Germinal center (tissue), 1 donor: Measurements from ENCODE around the gene TRDMT1.

Source experiments
- DNase-seq: peaks from one replicate; pipeline ENCODE4 v3.0.0; 2012; ENCODE audit warnings: mixed read lengths, low spot score

TRDMT1 gene, protein sequence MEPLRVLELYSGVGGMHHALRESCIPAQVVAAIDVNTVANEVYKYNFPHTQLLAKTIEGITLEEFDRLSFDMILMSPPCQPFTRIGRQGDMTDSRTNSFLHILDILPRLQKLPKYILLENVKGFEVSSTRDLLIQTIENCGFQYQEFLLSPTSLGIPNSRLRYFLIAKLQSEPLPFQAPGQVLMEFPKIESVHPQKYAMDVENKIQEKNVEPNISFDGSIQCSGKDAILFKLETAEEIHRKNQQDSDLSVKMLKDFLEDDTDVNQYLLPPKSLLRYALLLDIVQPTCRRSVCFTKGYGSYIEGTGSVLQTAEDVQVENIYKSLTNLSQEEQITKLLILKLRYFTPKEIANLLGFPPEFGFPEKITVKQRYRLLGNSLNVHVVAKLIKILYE

DNA sequence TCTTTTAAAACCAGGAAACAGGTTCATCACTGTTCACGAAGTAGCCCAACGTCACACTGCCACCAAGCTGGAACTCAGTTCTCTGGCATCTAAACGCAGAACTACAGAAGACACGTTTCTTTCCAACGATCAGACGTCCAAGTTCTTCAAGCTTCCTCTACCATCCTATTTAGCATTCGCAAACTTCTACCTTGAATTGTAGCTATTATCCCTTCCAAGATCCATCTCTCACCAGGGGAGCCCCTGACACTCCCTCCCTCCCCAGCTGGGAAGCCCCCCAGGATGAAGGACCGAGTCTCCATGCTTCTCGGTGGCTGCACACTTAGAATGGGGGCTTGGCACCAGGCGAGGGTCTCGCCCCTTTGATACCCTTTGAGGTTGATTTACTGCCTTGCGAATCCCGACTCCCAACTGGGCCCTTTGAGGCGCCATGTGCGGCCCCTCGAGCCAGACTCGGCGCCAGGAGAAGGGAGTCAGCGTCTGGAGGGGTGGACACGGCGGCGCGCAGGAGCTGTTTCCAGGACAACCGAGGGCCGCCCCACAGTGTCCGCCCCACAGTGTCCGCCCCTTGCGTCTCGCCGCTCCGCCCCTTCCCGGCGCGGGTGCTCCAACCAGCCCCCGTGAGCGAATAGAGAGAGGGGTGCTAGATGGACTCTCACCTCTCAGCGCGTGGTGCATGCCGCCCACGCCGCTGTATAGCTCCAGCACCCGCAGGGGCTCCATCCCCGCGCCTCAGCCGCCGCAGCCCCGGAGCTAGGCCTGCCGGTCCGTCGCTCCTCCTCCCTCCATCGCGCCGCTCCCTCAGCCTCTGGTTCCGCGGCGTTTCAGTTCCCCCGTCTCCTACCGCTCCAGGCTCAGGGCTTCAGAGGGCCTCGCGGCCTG lies at the start of gene TRDMT1:
TRDMT1 (minus strand) TSS at position 761 of the 882 bp plus-strand sequence; CDS start at position 723, 38 bp downstream.
- DNase-seq: peak; percentile 67

DNA sequence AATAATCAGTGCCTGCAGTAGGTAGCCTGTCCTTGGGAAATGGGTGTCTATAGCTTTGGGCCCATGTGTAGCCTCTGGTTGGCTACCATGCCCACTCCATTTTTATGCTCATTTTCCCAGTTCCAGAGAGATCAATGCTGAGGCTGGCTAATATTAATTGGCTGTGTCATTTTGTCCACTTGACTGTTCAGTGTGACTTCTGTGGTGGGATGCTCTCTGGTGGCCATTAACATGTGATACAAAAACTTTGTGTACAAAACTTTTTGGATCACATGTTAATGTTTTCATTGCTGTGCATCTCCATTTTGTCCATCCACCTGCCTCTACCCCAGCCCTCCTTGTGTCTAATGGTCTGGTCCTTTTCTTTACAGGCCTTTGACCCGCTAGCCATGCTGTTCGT lies 49.3 kb upstream of the TRDMT1 start:
- no peak for DNase-seq

DNA sequence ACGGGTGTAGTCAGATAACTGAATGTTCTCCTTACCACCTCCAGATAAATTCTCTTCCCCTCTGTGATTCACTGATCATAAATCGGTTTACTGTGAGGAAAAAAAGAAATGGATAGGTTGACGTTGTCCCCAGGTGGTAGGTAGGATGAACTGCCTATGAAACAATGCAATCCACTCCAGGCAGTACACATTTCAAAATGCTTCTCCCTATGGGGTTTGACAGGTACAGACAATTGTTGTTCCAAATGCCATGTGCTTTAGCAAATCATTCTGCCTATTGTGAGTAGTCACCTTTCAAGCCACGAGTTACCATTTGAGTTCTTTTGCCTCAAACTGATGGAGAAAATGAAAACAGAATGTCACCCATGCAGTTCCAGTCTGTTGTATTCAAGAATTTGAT lies 48.3 kb upstream of the TRDMT1 start:
- DNase-seq: no peak

DNA sequence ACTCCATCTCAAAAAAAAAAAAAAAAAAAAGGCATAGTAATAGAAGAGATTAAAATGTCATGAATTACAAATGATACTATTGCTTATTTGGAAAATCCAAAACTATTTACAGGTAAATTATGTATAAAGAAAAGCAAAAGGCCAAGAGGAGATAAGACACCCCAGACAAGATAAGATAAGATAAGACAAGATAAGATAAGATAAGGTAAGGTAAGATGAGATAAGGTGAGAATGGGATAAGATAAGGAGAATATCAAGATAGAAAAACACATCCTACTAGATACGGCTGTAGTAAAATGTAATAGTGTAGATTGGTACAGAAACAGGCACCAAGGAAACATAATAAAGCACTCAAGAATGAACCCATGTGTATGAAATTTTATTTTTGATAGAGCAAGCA lies 47.5 kb upstream of the TRDMT1 start:
- no peak for DNase-seq

DNA sequence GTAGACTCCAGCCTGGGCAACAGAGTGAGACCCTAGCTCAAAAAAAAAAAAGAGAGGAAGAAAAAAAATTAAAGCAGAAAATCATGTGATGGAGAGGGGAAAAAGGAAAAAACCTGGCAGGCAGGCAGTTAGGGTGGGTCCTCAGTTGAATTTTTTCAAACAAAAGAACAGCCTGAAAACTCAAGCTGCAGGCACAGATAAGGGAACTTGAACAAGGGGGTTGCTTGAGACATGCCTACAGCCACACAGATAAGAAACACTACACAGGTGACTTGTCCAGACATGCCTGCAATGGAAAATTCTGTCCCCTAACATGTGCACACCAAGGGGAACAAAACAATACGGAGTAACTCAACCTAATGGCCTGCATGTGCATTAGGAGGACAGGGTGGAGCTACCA lies 45.7 kb upstream of the TRDMT1 start:
- DNase-seq: no peak

DNA sequence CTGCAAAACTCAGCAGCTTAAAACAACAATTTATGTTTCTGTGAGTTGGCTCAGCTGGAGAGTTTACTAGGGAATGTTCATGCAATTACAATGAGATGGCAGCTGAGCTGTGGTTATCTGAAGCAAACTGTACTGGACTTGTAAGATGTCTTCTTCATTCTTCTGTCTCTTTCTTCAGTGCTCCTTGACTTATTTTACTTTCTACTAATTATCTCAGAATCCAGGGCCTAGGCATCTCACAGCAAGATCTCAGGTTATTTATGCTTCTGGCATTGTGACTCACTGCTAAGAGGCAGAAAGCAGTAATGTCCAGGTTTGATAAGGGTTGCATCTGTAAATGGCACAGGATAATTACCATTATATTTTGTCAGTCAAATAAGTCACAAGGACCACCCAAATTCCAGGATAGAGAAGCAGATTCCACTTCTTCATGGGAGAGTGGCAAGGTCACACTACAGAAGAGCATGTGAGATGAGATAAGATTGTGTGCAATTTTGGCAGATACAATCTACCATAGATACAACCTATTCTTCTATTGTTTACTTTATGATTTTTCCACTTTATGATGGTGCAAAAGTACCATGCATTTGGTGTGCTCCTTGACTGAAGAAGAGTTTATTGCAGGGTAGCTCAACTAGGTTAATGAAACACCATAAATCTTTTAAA lies 43.4 kb upstream of the TRDMT1 start:
- DNase-seq: no peak

DNA sequence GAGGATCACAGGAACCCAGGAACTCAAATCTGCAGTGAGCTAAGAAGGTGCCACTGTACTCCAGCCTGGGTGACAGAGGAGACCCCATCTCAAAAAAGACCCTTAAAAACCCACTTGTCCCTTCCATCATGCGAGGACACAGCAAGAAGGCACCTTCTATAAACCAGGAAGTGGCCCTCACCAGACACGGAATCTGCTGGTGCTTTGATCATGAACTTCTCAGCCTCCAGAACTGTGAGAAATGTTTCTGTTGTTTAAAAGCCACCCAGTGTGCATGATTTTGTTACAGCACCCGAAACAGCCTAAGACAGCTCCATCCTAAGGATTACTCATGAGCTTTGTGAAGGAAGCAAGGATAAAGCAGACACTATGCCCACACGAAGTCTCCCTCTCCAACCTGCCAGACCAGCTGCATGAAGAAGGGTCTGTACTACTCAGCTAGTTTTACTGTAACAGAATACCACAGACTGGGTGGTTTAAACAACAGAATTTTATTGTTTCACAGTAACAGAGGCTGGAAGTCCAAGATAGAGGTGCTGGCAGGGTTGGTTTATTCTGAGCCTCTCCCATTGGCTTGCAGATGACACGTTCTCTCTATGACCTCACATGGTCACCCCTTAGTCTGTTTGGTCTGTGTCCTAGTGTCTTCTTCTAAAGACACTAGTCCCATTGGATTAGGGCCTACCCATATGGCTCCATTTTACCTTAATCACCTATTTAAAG lies 40.3 kb upstream of the TRDMT1 start:
- no peak for DNase-seq

DNA sequence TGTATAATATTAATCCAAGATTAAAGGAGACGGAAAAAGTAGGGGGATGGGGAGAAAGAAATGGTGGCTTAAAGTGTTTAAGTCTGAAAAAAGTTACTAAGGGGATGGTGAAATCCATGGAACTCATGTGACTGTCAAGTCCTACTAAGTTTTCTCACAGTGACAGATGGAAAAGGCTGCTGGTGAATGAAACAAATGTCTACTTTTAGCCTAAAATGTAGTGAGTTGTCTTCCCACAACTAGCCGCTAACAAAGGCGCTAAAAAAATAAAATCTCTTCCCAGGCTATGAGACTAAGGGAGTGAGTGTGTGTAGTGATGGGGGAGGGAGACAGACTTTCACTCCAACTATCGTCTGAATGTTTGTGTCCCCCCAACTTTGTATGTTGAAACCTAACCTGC lies 39.1 kb upstream of the TRDMT1 start:
- no peak for DNase-seq

DNA sequence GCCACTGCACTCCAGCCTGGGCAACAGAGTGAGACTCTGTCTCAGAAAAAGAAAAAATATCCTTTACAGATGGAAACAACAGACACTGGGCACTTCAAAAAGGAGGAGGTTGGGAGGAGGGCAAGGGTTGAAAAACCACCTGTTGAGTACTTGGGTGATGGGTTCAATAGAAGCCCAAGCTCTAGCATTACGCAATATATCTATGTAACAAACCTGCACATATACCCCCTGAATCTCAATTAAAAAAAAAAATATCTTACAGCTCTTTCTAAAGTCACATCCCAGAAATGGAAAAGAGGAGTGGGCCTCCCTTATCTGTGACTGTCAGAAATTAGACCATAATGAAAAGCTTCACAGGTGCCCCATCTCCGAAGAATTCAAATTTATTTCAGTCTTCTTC lies 38.6 kb upstream of the TRDMT1 start:
- DNase-seq: no peak

DNA sequence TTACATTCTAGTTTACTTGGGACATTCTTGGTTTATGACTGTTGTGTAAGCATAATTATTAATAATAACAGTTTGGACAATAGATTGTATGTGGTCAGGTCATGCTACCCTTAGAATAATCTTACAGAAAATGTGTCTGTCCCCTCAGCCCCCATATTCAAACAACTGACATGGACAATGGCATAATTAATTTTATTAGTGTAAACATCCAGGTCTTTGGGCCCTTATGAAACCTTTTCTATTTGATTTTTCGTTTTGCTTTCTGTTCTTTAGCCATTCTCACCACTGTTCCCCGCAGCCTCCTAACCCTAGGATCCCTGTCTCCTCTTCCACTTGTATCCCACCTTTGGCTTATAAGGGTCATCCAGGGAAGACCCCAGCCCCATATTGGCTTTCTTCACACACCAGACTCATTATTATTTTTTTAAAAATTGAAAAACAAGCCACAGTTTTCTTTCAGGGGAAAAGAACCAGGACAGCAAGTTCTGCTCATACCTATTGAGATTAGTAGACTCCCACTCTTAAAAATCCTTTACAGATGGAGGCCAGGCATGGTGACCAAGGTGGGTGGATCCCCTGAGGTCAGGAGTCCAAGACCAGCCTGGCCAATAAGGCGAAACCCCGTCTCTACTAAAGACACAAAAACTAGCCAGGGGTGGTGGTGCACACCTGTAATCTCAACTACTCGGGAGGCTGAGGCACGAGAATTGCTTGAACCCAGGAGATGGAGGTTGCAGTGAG lies 38.0 kb upstream of the TRDMT1 start:
- DNase-seq: no peak

DNA sequence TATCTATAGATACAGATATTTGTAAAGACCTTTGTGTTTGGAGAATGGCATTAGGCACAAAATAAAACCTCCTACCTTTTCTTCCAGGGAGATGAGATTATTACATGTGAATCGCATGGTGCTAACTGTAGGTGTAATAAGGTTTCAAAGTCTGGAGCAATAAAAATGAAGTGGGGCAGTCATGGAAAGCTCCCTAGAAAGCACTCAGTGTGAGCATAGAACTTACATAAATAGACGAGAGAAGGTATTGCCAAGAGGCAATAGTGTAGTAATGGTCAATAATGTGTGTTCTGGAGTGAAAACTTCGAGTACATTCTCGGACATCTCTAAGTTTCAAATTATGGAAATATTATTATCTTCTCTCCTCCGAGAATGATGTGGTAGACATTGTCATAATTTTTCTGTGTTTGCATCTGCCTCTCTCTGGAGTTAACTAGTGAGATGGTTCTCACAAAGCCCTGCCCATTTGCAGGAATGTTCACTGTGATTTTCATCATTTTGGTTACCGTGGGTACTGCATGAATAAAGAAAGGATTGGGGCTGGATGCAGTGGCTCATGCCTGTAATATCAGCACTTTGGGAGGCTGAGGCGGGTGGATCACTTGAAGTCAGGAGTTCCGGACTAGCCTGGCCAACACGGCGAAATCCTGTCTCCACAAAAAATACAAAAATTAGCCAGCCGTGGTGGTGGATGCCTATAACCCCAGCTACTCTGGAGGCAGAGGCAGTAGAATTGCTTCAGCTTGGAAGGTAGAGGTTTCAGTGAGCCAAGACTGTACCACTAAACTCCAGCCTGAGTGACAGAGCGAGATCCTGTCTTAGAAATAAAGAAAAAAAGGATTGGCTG lies 37.2 kb upstream of the TRDMT1 start:
- DNase-seq: no peak

DNA sequence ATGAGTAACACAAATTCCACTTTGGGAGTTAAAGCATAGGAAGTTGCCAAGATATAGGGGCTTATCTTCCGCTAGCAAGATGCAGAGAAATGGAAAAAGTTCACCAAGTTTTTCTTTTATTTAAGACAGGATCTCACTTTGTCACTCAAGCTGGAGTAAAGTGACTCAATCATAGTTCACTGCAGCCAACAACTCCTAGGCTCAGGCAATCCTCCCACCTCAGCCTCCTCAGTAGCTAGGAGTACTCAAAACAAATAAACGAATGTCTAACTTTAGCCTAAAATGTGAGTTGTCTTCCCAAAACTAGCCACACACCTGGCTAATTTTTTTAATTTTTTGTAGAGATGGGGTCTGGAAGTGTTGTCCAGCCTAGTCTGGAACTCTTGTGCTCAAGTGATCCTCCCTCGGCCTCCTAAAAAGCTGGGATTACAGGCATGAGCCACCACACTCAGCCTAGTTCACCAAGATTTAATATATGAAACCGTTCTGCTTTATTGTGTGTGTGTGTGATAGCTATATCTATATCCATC lies 36.5 kb upstream of the TRDMT1 start:
- DNase-seq: no peak

DNA sequence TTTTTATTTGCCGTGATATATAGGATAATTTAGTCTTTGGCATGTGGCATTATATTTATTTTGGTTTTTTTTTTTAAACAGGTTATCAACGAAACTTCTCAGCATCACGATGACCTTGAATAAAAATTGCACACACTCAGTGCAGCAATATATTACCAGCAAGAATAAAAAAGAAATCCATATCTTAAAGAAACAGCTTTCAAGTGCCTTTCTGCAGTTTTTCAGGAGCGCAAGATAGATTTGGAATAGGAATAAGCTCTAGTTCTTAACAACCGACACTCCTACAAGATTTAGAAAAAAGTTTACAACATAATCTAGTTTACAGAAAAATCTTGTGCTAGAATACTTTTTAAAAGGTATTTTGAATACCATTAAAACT lies 35.7 kb upstream of the TRDMT1 start:
- no peak for DNase-seq

DNA sequence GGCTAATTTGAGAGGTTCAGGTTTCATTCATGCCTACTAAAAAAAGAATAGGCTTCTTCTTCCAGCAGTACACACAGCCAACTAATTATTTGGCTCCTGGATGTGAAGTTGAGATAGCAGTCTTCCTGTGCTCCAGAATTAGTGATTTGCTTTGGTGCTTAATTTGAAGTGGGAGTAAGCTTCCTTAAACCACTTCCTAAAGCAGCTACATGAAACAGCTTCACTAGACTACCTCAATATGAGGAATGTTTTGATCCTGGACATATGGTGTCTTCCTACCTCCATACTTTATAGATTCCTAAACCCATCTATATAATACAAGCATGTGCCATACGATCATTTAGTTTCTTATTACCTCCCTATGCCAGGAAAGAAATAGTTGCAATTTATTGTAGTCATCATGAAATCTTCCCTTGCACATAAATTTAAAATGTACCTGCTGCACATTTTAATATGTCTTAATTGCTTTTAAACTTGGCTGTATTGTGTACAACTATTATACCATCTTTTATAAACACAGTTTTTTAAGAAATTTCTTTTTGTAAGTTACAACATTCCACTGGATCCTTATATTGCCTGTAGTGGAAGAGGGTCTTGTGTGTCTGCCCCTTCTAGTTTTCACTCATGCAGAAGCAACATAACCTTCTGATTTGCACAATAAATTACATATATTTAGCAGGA lies 35.1 kb upstream of the TRDMT1 start:
- DNase-seq: no peak

DNA sequence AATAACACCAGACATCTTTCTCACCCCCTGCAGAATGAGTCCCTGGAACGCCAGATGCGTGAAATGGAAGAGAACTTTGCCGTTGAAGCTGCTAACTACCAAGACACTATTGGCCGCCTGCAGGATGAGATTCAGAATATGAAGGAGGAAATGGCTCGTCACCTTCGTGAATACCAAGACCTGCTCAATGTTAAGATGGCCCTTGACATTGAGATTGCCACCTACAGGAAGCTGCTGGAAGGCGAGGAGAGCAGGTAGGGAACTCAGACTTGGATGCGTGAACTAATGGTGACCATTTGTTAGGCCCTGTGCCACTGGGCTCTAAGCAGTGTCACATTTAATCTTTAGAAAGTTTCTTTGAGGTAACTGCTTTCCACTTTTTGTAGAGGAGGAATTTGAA lies 33.7 kb upstream of the TRDMT1 start:
- DNase-seq: no peak

DNA sequence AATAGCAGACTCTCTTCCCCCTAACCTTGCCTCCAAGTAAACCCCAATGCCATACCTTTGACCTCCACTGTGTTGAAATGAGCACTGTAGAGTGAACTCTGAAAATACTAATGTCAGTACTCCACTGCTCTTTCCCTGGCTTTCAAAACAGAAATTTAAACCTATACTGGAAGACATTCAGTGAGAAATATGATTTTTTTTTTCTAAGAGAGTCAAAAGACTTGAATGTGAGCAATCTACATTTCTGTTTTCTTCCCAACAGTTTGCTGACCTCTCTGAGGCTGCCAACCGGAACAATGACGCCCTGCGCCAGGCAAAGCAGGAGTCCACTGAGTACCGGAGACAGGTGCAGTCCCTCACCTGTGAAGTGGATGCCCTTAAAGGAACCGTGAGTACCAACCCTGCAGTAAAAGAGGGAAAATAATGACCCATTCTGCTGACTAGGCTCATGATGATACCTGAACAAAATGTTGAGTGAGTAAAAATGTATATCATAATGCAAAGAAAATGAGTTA lies 33.0 kb upstream of the TRDMT1 start:
- no peak for DNase-seq

DNA sequence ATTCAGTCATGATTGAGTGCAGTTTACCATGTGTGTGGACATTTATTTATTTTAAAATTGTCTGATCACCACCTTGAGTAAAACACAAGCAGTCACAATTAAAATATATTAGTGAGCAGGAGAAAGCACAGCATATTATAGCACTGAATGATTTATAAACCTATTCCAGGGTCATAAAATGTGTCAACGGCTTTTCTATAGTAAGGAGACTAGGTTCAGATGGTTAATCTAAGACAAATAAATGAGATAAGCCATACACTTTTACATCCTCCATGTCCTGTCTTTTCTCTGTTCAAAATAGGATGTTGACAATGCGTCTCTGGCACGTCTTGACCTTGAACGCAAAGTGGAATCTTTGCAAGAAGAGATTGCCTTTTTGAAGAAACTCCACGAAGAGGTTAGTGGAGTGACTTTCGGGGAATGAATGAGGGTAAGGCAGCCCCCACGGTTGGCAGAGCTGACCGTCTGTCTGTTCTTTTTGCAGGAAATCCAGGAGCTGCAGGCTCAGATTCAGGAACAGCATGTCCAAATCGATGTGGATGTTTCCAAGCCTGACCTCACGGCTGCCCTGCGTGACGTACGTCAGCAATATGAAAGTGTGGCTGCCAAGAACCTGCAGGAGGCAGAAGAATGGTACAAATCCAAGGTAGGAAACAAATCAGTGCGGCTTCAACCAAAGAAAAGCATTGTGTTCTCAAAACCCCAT lies 32.0 kb upstream of the TRDMT1 start:
- no peak for DNase-seq

DNA sequence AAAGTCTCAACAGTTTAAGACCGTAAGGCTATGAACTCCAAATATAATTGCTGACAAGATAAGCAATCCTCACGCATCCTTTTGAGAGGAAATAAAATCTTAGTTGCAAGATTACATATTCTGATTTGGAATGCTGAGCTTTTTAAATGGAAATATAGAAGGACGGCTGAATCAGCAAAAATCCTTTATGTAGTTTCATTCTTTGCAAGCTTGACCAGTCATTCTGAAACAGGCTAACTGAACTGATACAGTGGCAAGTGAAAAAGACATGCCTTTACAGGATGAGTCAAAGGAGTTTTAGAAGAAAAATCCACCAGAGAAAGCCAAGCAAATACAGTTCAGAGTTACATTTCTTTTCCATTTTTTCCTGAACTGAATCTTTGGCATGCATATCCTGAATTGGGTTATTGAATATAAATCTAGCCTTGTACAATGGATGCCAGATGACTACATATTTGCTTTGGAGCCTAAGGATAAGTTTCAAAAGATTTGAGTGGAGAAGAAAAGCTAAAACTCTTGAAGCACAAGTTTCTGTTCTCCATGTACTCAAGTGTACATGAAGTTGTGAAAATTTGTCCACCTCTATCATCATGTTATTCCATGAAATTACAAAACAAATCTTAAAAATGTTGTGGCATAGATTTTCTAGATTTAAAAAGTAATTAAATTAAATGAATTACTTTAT lies 30.9 kb upstream of the TRDMT1 start:
- no peak for DNase-seq
